DND-41 (cell line): ENCODE measurements around the gene KHDC4.
A peak's percentile ranks its signal among the peaks of the same experiment; 100 is the strongest.

Source experiments
- ATAC-seq: fragments of 200-7000 bp; cut with Tn5 transposase; 3 replicates; pipeline ENCODE4 v1.9.1; 2021; ENCODE audit warnings: low read depth; ENCODE audit not compliant: insufficient read depth
- DNase-seq: peaks from one replicate; pipeline ENCODE4 v3.0.0-alpha.2; 2020
- H2AFZ ChIP-seq: 2 replicates; pipeline ENCODE4 v1.6.0; 2012; ENCODE audit warnings: low read depth, low read length
- H3K27ac ChIP-seq: 2 replicates; pipeline ENCODE4 v1.5.1; 2012; ENCODE audit warnings: low read length, inconsistent platforms
- H3K27me3 ChIP-seq: fragments of 200-600 bp; sonication (generic); 2 replicates; pipeline ENCODE4 v1.6.0; 2012; ENCODE audit warnings: low read length, mild to moderate bottlenecking, inconsistent platforms; ENCODE audit not compliant: insufficient read depth, poor library complexity
- H3K36me3 ChIP-seq: 2 replicates; pipeline ENCODE4 v1.5.1; 2012; ENCODE audit warnings: low read length, inconsistent platforms; ENCODE audit not compliant: insufficient read depth
- H3K4me1 ChIP-seq: 2 replicates; pipeline ENCODE4 v1.5.1; 2012; ENCODE audit warnings: mild to moderate bottlenecking, low read length; ENCODE audit not compliant: insufficient read depth
- H3K4me2 ChIP-seq: 2 replicates; pipeline ENCODE4 v1.6.0; 2012; ENCODE audit warnings: mild to moderate bottlenecking, moderate library complexity, low read length, inconsistent platforms; ENCODE audit not compliant: insufficient read depth
- H3K4me3 ChIP-seq, 2 experiments: fragments of 200-600 bp in 1 of 2; shearing (Covaris generic) in 1 of 2; 2 replicates each; pipeline ENCODE4 v1.5.1; 2012 to 2016; ENCODE audit warnings: inconsistent platforms in 2 of 2, low read length in 2 of 2, mild to moderate bottlenecking in 2 of 2, low read depth in 1 of 2, moderate library complexity in 1 of 2
- H3K79me2 ChIP-seq: 2 replicates; pipeline ENCODE4 v1.6.0; 2012; ENCODE audit warnings: low read length, inconsistent platforms; ENCODE audit not compliant: insufficient read depth
- H3K9ac ChIP-seq: 2 replicates; pipeline ENCODE4 v1.6.0; 2012; ENCODE audit warnings: low read depth, mild to moderate bottlenecking, inconsistent platforms, low read length, moderate library complexity
- H3K9me3 ChIP-seq: 2 replicates; pipeline ENCODE4 v1.5.1; 2012; ENCODE audit warnings: low read length, moderate library complexity, mild to moderate bottlenecking, inconsistent platforms; ENCODE audit not compliant: insufficient read depth, severe bottlenecking
- H4K20me1 ChIP-seq: 2 replicates; pipeline ENCODE4 v1.6.0; 2012; ENCODE audit warnings: low read length; ENCODE audit not compliant: insufficient read depth
- CTCF ChIP-seq: IDR thresholded peaks from 2 replicates; pipeline ENCODE4 v1.5.1; 2012; ENCODE audit warnings: borderline replicate concordance, low read length, moderate library complexity, mild to moderate bottlenecking; ENCODE audit not compliant: poor library complexity, severe bottlenecking; ENCODE audit errors: extremely low read depth
- EZH2 ChIP-seq: IDR thresholded peaks from 3 replicates; pipeline ENCODE4 v1.6.1; 2012; ENCODE audit warnings: borderline replicate concordance, low read depth, mild to moderate bottlenecking, moderate library complexity, low read length, inconsistent platforms; ENCODE audit not compliant: severe bottlenecking

The KHDC4 gene

DNA sequence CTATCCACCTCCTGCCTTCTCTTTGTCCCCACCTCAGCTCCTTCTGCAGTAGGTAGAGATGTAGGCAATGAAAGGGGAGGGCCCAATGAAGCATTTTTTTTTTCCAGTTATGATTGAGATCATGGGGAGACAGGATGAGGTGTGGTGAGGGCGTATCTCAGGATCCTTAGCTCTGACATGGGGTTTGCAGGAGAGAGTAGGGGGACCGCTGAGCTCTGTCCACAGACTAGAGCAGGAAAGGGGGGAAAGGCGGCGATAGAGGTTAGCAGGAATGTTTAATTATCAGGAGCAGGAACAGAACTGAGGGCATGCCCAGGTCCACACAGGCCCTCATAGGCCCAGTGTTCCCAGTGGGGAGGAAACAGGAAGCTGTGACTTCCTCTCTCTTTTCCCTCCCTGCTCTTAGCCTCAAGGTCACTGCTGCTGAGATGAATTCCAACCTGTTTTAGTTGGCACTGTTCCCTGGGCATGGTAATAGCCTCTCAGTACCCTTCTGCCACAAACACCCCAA is 6.3 kb upstream of the KHDC4 start:
- peak; percentile 23 for DNase-seq
- no peaks in the 10 kb centered on the region for H3K27me3 ChIP-seq
- no peaks in the 10 kb centered on the region for H3K79me2 ChIP-seq
- H2AFZ ChIP-seq: peak overlapping the region; percentile 38; the same call in 1 of the 2 replicates
- peak overlapping the region; percentile 37 for H3K27ac ChIP-seq
- H3K4me3 ChIP-seq: no peak overlapping the region
- H3K4me2 ChIP-seq: no peak overlapping the region
- TF ChIP-seq EZH2: no peak
- no peak for TF ChIP-seq CTCF
- peak overlapping the region; percentile 11; the same call in 1 of the 2 replicates for H3K9ac ChIP-seq
- peak; percentile 33; the same call in 1 of the 3 replicates for ATAC-seq
- no peaks in the 10 kb centered on the region for H3K36me3 ChIP-seq
- H3K4me1 ChIP-seq: peaks cover 23% of the 10 kb centered on the region
- H3K9me3 ChIP-seq: no peaks in the 10 kb centered on the region
- no peaks in the 10 kb centered on the region; the same call in 1 of the 2 replicates for H4K20me1 ChIP-seq

DNA sequence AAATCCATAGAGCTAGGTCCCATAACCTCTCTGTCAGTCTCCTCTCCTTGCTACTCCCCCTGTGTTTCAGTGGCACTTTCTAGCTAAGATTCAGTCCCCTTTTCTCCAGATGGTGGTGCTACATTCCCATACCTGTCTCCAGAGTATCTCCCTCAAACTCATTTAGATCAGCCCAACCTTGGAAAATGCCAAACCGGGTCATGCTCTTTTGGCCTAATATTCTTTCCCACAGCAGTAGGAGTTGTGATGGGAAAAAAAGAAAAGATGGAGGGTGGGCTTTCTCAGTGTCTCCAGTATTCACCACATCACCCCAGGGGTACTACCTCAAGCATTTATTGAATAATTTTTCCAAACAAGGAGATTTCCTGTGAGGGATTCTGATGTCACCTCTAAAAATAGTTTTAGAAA is 4.0 kb upstream of the KHDC4 start:
- DNase-seq: peak; percentile 65
- Histone ChIP-seq H3K9me3 (no peaks in the 10 kb centered on the region), H3K9ac (no peak overlapping the region), H3K4me1 (peaks cover 37% of the 10 kb centered on the region), H3K4me2 (no peak overlapping the region), H3K27ac (no peak overlapping the region), H2AFZ (no peak overlapping the region), H3K36me3 (peaks cover 9% of the 10 kb centered on the region), H3K79me2 (peaks cover 20% of the 10 kb centered on the region), H4K20me1 (peaks cover 3% of the 10 kb centered on the region), H3K4me3 (no peak overlapping the region), H3K27me3 (no peaks in the 10 kb centered on the region)
- ATAC-seq: peak; percentile 45
- TF ChIP-seq CTCF (peak; percentile 93), EZH2 (no peak)

- Histone ChIP-seq H4K20me1 (peaks cover 31% of the 10 kb centered on the region), H3K79me2 (peaks cover 51% of the 10 kb centered on the region), H3K9me3 (no peaks in the 10 kb centered on the region), H3K4me1 (peaks cover 46% of the 10 kb centered on the region), H3K36me3 (peaks cover 40% of the 10 kb centered on the region), H3K9ac (peak overlapping the region; percentile 88), H3K4me3 (peak overlapping the region; percentile 65 to 78), H3K4me2 (peak overlapping the region; percentile 94), H3K27ac (peak overlapping the region; percentile 97), H2AFZ (peak overlapping the region; percentile 91), H3K27me3 (no peaks in the 10 kb centered on the region)
- TF ChIP-seq EZH2 (no peak), CTCF (no peak)
- ATAC-seq (no peak), DNase-seq (peak; percentile 24)
These were observed 850 bp upstream of the KHDC4 start for GRCh38 chr1:155934936-155935590.
